ENCODE data around the gene ZSWIM5.

DNA sequence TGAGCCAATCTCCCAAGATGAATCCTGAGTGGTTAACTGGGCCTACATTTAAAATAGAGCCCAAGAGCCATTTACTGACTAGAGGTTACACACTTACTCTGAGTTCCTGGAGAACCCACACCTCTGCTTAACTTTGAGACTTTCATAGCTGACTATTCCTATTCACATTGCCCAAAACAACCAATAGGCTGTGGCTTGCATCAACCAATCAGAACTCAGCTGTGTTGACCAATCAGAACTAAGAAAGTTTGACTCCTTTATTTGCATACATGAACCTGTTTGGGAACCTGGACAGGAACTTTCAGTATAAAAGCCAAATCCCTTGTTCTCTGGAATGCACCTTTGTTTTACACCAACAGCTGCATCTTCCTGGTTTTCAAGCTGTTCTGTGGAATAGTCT is 9.5 kb downstream of the ZSWIM5 start:
- TF ChIP-seq POLR2A (IDR thresholded peaks at IDR 0.05) (no peak), CTCF (IDR thresholded peaks at IDR 0.05) (no peak)

Data from body of pancreas (tissue), 4 donors.